ENCODE data around the gene IGFL2.

GRCh38 chr19:46186101-46186716 is 38.2 kb downstream of the IGFL2 start:
- TF ChIP-seq CTCF (conservative IDR thresholded peaks at IDR 0.05; ENCODE audit: low read length) (no peak), EZH2phosphoT487 (IDR thresholded peaks at IDR 0.05; ENCODE audit: borderline replicate concordance, low read depth, low read length) (no peak)

All from OCI-LY7 (cell line).